ENCODE data around the gene CNNM1.

DNA sequence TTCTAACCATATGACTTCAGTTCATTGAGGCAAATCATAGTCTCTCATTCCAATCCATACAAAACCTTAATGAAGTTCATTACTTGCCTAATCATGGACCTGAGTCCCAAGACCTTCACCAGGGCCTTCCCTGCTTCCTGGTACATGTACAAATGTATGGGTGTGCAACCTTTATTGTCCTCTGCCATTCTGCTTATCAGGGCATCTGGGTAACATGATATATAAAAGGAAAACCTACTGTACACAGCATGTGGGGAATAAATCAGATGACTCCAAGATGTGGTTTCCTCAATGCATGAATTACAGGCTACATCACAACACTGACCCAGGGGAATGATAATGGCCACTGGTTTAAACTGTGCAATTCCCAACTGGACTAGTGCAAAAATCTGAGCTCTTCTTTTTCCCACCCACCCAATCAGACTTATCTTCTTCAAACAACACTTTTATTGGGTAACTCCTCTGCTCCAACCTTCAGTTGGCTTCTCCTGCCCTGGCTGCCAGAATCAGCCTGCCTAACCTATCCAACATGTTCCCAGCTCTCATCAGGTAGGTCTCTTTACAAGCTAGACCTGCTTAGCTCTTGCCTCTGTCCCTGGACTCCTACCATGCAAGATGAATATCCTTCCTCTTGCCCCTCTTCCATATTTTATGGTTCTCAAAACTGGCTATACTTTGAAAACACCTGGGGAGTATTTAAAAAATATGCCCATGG lies 89.9 kb downstream of the CNNM1 start:
- no peak for TF ChIP-seq POLR2A (IDR thresholded peaks at IDR 0.05)
- TF ChIP-seq, protein P1, sequence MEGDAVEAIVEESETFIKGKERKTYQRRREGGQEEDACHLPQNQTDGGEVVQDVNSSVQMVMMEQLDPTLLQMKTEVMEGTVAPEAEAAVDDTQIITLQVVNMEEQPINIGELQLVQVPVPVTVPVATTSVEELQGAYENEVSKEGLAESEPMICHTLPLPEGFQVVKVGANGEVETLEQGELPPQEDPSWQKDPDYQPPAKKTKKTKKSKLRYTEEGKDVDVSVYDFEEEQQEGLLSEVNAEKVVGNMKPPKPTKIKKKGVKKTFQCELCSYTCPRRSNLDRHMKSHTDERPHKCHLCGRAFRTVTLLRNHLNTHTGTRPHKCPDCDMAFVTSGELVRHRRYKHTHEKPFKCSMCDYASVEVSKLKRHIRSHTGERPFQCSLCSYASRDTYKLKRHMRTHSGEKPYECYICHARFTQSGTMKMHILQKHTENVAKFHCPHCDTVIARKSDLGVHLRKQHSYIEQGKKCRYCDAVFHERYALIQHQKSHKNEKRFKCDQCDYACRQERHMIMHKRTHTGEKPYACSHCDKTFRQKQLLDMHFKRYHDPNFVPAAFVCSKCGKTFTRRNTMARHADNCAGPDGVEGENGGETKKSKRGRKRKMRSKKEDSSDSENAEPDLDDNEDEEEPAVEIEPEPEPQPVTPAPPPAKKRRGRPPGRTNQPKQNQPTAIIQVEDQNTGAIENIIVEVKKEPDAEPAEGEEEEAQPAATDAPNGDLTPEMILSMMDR (IDR thresholded peaks at IDR 0.05): no peak

Data from uterus (tissue), 2 donors.